Measurements from ENCODE around the gene LRCH1.

Gene LRCH1

DNA sequence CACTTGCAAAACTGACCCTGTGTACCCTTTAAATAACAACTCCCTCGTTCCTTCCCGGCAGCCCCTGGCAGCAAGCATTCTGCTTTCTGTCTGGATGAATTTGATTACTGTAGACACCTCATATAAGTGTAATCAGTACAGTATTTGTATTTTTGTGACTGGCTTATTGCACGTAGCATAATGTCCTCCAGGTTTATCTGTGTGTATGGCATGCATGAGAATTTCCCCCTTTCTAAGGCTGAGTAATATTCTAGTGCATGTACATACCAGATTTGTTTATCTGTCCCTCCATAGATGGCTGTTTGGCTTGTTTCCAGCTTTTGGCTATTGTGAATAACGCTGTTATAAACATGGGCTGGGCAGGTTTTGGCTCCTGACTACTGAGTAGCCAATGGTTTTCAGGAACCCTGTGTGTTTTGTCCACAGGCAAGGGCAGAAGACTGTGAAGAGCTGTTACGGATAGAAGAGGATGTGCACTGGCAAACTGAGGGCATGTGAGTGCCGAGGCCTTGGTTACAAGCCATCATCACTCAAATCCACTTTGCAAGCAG is 146.0 kb downstream of the LRCH1 start:
- TF ChIP-seq, protein P1, sequence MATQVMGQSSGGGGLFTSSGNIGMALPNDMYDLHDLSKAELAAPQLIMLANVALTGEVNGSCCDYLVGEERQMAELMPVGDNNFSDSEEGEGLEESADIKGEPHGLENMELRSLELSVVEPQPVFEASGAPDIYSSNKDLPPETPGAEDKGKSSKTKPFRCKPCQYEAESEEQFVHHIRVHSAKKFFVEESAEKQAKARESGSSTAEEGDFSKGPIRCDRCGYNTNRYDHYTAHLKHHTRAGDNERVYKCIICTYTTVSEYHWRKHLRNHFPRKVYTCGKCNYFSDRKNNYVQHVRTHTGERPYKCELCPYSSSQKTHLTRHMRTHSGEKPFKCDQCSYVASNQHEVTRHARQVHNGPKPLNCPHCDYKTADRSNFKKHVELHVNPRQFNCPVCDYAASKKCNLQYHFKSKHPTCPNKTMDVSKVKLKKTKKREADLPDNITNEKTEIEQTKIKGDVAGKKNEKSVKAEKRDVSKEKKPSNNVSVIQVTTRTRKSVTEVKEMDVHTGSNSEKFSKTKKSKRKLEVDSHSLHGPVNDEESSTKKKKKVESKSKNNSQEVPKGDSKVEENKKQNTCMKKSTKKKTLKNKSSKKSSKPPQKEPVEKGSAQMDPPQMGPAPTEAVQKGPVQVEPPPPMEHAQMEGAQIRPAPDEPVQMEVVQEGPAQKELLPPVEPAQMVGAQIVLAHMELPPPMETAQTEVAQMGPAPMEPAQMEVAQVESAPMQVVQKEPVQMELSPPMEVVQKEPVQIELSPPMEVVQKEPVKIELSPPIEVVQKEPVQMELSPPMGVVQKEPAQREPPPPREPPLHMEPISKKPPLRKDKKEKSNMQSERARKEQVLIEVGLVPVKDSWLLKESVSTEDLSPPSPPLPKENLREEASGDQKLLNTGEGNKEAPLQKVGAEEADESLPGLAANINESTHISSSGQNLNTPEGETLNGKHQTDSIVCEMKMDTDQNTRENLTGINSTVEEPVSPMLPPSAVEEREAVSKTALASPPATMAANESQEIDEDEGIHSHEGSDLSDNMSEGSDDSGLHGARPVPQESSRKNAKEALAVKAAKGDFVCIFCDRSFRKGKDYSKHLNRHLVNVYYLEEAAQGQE (IDR thresholded peaks at IDR 0.05; ENCODE audit: low read depth), result no peak
- TF ChIP-seq, protein P2, sequence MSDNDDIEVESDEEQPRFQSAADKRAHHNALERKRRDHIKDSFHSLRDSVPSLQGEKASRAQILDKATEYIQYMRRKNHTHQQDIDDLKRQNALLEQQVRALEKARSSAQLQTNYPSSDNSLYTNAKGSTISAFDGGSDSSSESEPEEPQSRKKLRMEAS (IDR thresholded peaks at IDR 0.05), result no peak
- TF ChIP-seq, protein P3, sequence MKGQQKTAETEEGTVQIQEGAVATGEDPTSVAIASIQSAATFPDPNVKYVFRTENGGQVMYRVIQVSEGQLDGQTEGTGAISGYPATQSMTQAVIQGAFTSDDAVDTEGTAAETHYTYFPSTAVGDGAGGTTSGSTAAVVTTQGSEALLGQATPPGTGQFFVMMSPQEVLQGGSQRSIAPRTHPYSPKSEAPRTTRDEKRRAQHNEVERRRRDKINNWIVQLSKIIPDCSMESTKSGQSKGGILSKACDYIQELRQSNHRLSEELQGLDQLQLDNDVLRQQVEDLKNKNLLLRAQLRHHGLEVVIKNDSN (IDR thresholded peaks at IDR 0.05), result no peak
- TF ChIP-seq FOXM1 (IDR thresholded peaks at IDR 0.05; ENCODE audit: borderline replicate concordance, low read depth) (no peak), EP300 (IDR thresholded peaks at IDR 0.05; ENCODE audit: borderline replicate concordance) (no peak), RAD21 (IDR thresholded peaks at IDR 0.05; ENCODE audit: low read depth) (no peak)

- TF ChIP-seq YY1 (IDR thresholded peaks at IDR 0.05; ENCODE audit: low read depth) (no peak), RAD21 (IDR thresholded peaks at IDR 0.05; ENCODE audit: low read depth) (no peak), TCF12 (IDR thresholded peaks at IDR 0.05; ENCODE audit: low read depth) (no peak), TAF1 (IDR thresholded peaks at IDR 0.05; ENCODE audit: low read depth) (no peak)
- TF ChIP-seq, protein P2 (IDR thresholded peaks at IDR 0.05), result no peak
Observed at GRCh38 chr13:46712524-46712923, 159.6 kb downstream of the LRCH1 start.

- no peak for TF ChIP-seq ZBTB7A (IDR thresholded peaks at IDR 0.05; ENCODE audit: low read depth)
- no peak for TF ChIP-seq EGR1 (IDR thresholded peaks at IDR 0.05)
- TF ChIP-seq TCF12 (IDR thresholded peaks at IDR 0.05; ENCODE audit: low read depth), result no peak
- no peak for TF ChIP-seq CEBPB (IDR thresholded peaks at IDR 0.05)
- TF ChIP-seq TAF1 (IDR thresholded peaks at IDR 0.05; ENCODE audit: low read depth), result no peak
- no peak for TF ChIP-seq CREB1 (IDR thresholded peaks at IDR 0.05; ENCODE audit: low read depth)
- TF ChIP-seq FOXM1 (IDR thresholded peaks at IDR 0.05; ENCODE audit: borderline replicate concordance, low read depth), result no peak
- no peak for TF ChIP-seq TEAD4 (IDR thresholded peaks at IDR 0.05)
- TF ChIP-seq NFIC (IDR thresholded peaks at IDR 0.05), result no peak
- TF ChIP-seq, protein P2 (IDR thresholded peaks at IDR 0.05), result no peak
- no peak for TF ChIP-seq RAD21 (IDR thresholded peaks at IDR 0.05; ENCODE audit: low read depth)
- TF ChIP-seq, protein P1 (IDR thresholded peaks at IDR 0.05; ENCODE audit: low read depth), result no peak
- TF ChIP-seq YY1 (IDR thresholded peaks at IDR 0.05; ENCODE audit: low read depth), result no peak
- no peak for TF ChIP-seq EP300 (IDR thresholded peaks at IDR 0.05; ENCODE audit: borderline replicate concordance)
- TF ChIP-seq, protein P3 (IDR thresholded peaks at IDR 0.05), result no peak
Observed at GRCh38 chr13:46715363-46715762, 162.4 kb downstream of the LRCH1 start.

DNA sequence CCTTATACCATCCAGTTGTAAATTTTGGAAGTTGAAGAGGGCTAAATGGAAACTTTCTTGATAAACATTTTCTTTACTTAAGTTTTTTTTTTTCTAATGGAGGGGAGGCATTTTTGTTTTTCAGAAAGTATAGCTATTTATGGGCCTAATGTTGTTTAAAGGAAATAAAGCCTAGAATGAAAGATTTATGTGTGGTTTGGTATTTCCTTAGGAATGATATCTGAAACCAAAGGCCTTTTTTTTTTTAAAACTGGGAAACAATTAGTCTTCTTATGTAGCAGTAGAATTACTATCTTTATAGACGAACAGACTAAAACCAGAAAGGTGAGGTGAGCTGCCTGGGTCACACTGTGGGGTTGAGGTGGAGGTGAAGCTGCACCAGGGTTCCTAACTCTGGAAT is 163.9 kb downstream of the LRCH1 start:
- TF ChIP-seq FOXM1 (IDR thresholded peaks at IDR 0.05; ENCODE audit: borderline replicate concordance, low read depth) (no peak), TEAD4 (IDR thresholded peaks at IDR 0.05) (no peak; the same call in 1 of the 2 replicates), ZBTB7A (IDR thresholded peaks at IDR 0.05; ENCODE audit: low read depth) (no peak), TCF12 (IDR thresholded peaks at IDR 0.05; ENCODE audit: low read depth) (no peak), NFIC (IDR thresholded peaks at IDR 0.05) (no peak), CEBPB (IDR thresholded peaks at IDR 0.05) (no peak), RAD21 (IDR thresholded peaks at IDR 0.05; ENCODE audit: low read depth) (no peak), TAF1 (IDR thresholded peaks at IDR 0.05; ENCODE audit: low read depth) (no peak), EGR1 (IDR thresholded peaks at IDR 0.05) (no peak), CREB1 (IDR thresholded peaks at IDR 0.05; ENCODE audit: low read depth) (no peak), YY1 (IDR thresholded peaks at IDR 0.05; ENCODE audit: low read depth) (no peak), EP300 (IDR thresholded peaks at IDR 0.05; ENCODE audit: borderline replicate concordance) (no peak)
- TF ChIP-seq, protein P1 (IDR thresholded peaks at IDR 0.05; ENCODE audit: low read depth), result no peak
- TF ChIP-seq, protein P3 (IDR thresholded peaks at IDR 0.05), result no peak
- TF ChIP-seq, protein P2 (IDR thresholded peaks at IDR 0.05), result no peak
